Suprapubic skin (tissue), 4 donors: ENCODE data around the gene REXO1. TPM values are rescaled to one million over a fixed set of nuclear protein-coding genes. Genes with fewer than 3 reads are reported as not detected.

Source experiments
- DNase-seq, 2 donors: peaks; one replicate each; pipeline ENCODE4 v3.0.0-alpha.2; 2019; ENCODE audit warnings: low spot score in 2 of 2
- H3K27ac ChIP-seq: fragments of 200-600 bp; sonication (generic); one replicate; pipeline ENCODE4 v1.5.1; 2019
- H3K27me3 ChIP-seq: fragments of 200-600 bp; sonication (generic); one replicate; pipeline ENCODE4 v1.5.1; 2019
- H3K36me3 ChIP-seq: fragments of 200-600 bp; sonication (generic); one replicate; pipeline ENCODE4 v1.5.1; 2019
- H3K4me1 ChIP-seq: fragments of 200-600 bp; sonication (generic); one replicate; pipeline ENCODE4 v1.5.1; 2019
- H3K4me3 ChIP-seq: fragments of 200-600 bp; sonication (generic); one replicate; pipeline ENCODE4 v1.5.1; 2019; ENCODE audit warnings: mild to moderate bottlenecking
- H3K9me3 ChIP-seq: fragments of 200-600 bp; sonication (generic); one replicate; pipeline ENCODE4 v1.5.1; 2019
- CTCF ChIP-seq, 2 donors: fragments of 200-600 bp in 1 of 2; fragments of 450-650 bp in 1 of 2; sonication (generic) in 1 of 2; IDR thresholded peaks; one replicate each; pipeline ENCODE4 v1.5.1; 2016 to 2019; ENCODE audit warnings: antibody characterized with exemption in 2 of 2, mild to moderate bottlenecking in 1 of 2, moderate library complexity in 1 of 2
- EP300 ChIP-seq: sonication (generic); formaldehyde crosslinking; IDR thresholded peaks from one replicate; pipeline ENCODE4 v1.6.1; 2017; ENCODE audit warnings: antibody characterized with exemption
- POLR2A ChIP-seq, 2 donors: fragments of 450-650 bp; IDR thresholded peaks; one replicate each; pipeline ENCODE4 v1.6.1; 2017; ENCODE audit warnings: antibody characterized with exemption in 2 of 2, mild to moderate bottlenecking in 2 of 2, moderate library complexity in 2 of 2
- POLR2AphosphoS5 ChIP-seq, 3 donors: sonication (generic); formaldehyde crosslinking; IDR thresholded peaks; one replicate each; pipeline ENCODE4 v1.6.1; 2017; ENCODE audit warnings: antibody characterized with exemption in 3 of 3
- WGBS: methylation state at CpG from one replicate; pipeline ENCODE4 v1.1.5; 2018; 5-methylcytosine and 5-hydroxymethylcytosine counted together
- total RNA-seq, 4 donors: library from RNA; depleted of rRNA; stranded (reverse); fragments of >200 nt; gene quantifications; one replicate each; pipeline ENCODE4 v1.1.0, GENCODE V29; 2016

The REXO1 gene
- total RNA-seq, 4 donors from 2014 or later: 31.8 to 63.1 (median 38.3) TPM

- no peaks in the 10 kb centered on the region for H3K36me3 ChIP-seq
- TF ChIP-seq POLR2AphosphoS5 (IDR thresholded peaks at IDR 0.05) (no peak), CTCF (IDR thresholded peaks at IDR 0.05) (no peak), POLR2A (IDR thresholded peaks at IDR 0.05) (no peak), EP300 (no peak)
- H3K4me1 ChIP-seq: peaks cover 68% of the 10 kb centered on the region
- no peaks in the 10 kb centered on the region for H3K27me3 ChIP-seq
- WGBS: 3% methylated on average over 14 of the region's 21 CpGs
- H3K4me3 ChIP-seq: peak overlapping the region; percentile 91
- no peaks in the 10 kb centered on the region for H3K9me3 ChIP-seq
- no peak for DNase-seq
- H3K27ac ChIP-seq: peak overlapping the region; percentile 75
These were observed 13.8 kb upstream of the REXO1 start for GRCh38 chr19:1862068-1862423.

GRCh38 chr19:1861599-1862031 lies 13.3 kb upstream of the REXO1 start:
- Histone ChIP-seq H3K27me3 (no peaks in the 10 kb centered on the region), H3K9me3 (no peaks in the 10 kb centered on the region), H3K4me3 (peak overlapping the region; percentile 91), H3K4me1 (peaks cover 73% of the 10 kb centered on the region), H3K27ac (no peak overlapping the region), H3K36me3 (no peaks in the 10 kb centered on the region)
- no peak for DNase-seq
- WGBS: 33% methylated on average over 23 of the region's 23 CpGs
- TF ChIP-seq EP300 (no peak), POLR2AphosphoS5 (IDR thresholded peaks at IDR 0.05) (no peak), CTCF (IDR thresholded peaks at IDR 0.05) (no peak), POLR2A (IDR thresholded peaks at IDR 0.05) (no peak)

GRCh38 chr19:1860821-1861598 lies 12.7 kb upstream of the REXO1 start:
- H3K36me3 ChIP-seq: no peaks in the 10 kb centered on the region
- H3K9me3 ChIP-seq: no peaks in the 10 kb centered on the region
- no peak overlapping the region for H3K27ac ChIP-seq
- no peak for TF ChIP-seq CTCF (IDR thresholded peaks at IDR 0.05)
- no peak for TF ChIP-seq EP300
- no peak for TF ChIP-seq POLR2AphosphoS5 (IDR thresholded peaks at IDR 0.05)
- TF ChIP-seq POLR2A (IDR thresholded peaks at IDR 0.05): no peak
- 53% methylated on average over 19 of the region's 28 CpGs for WGBS
- peak overlapping the region; percentile 91 for H3K4me3 ChIP-seq
- H3K27me3 ChIP-seq: no peaks in the 10 kb centered on the region
- peaks cover 79% of the 10 kb centered on the region for H3K4me1 ChIP-seq
- no peak for DNase-seq

GRCh38 chr19:1860042-1860775 lies 11.9 kb upstream of the REXO1 start:
- H3K4me1 ChIP-seq: peaks cover 85% of the 10 kb centered on the region
- H3K4me3 ChIP-seq: peak overlapping the region; percentile 91
- H3K36me3 ChIP-seq: no peaks in the 10 kb centered on the region
- no peaks in the 10 kb centered on the region for H3K9me3 ChIP-seq
- no peaks in the 10 kb centered on the region for H3K27me3 ChIP-seq
- H3K27ac ChIP-seq: peak overlapping the region; percentile 26
- WGBS: 18% methylated on average over 13 of the region's 32 CpGs
- TF ChIP-seq POLR2AphosphoS5 (IDR thresholded peaks at IDR 0.05): no peak
- no peak for TF ChIP-seq EP300
- no peak for TF ChIP-seq CTCF (IDR thresholded peaks at IDR 0.05)
- DNase-seq: no peak

- peak overlapping the region; percentile 26 for H3K27ac ChIP-seq
These were observed 11.1 kb upstream of the REXO1 start for GRCh38 chr19:1859331-1859781.

More at GRCh38 chr19:1859331-1859781, 11.1 kb upstream of the REXO1 start:
- no peak for DNase-seq
- TF ChIP-seq EP300 (no peak), POLR2A (IDR thresholded peaks at IDR 0.05) (no peak), POLR2AphosphoS5 (IDR thresholded peaks at IDR 0.05) (no peak), CTCF (IDR thresholded peaks at IDR 0.05) (no peak)
- Histone ChIP-seq H3K4me1 (peaks cover 85% of the 10 kb centered on the region), H3K36me3 (no peaks in the 10 kb centered on the region), H3K4me3 (peak overlapping the region; percentile 91), H3K27me3 (no peaks in the 10 kb centered on the region), H3K9me3 (no peaks in the 10 kb centered on the region)
- 43% methylated on average over 14 of the region's 18 CpGs for WGBS
